Esophagus muscularis mucosa (tissue), 4 donors: ENCODE results near the gene DNAJC2. TPM values are rescaled to one million over a fixed set of nuclear protein-coding genes. Genes with fewer than 3 reads are reported as not detected.

Source experiments
- DNase-seq: peaks from one replicate; pipeline ENCODE4 v3.0.0-alpha.2; 2017; ENCODE audit errors: extremely low spot score
- H3K27ac ChIP-seq, 4 donors: fragments of 200-600 bp; sonication (generic); replicated peaks in 1 of 4; 1 replicate in 3 of 4; 2 replicates in 1 of 4; pipeline ENCODE4 v1.5.1; 2016 to 2019; ENCODE audit warnings: mild to moderate bottlenecking in 1 of 4
- H3K27me3 ChIP-seq, 4 donors: fragments of 200-600 bp; sonication (generic); one replicate each; pipeline versions ENCODE4 v1.5.1 to v1.6.0; 2016 to 2019
- H3K36me3 ChIP-seq, 4 donors: fragments of 200-600 bp; sonication (generic); one replicate each; pipeline ENCODE4 v1.5.1; 2016 to 2019
- H3K4me1 ChIP-seq, 4 donors: fragments of 200-600 bp; sonication (generic); one replicate each; pipeline ENCODE4 v1.5.1; 2016 to 2019
- H3K4me3 ChIP-seq, 4 donors: fragments of 200-600 bp; sonication (generic); 1 replicate in 2 of 4; 2 replicates in 2 of 4; pipeline ENCODE4 v1.5.1; 2016 to 2019; ENCODE audit warnings: mild to moderate bottlenecking in 4 of 4, moderate library complexity in 1 of 4
- H3K9me3 ChIP-seq, 4 donors: fragments of 200-600 bp; sonication (generic); 1 replicate in 3 of 4; 2 replicates in 1 of 4; pipeline ENCODE4 v1.5.1; 2016 to 2019
- CTCF ChIP-seq, 3 experiments: fragments of 200-600 bp in 2 of 3; fragments of 450-650 bp in 1 of 3; sonication (generic) in 2 of 3; IDR thresholded peaks; one replicate each; pipeline ENCODE4 v1.5.1; 2017 to 2019; ENCODE audit warnings: antibody characterized with exemption in 3 of 3, mild to moderate bottlenecking in 2 of 3, moderate library complexity in 1 of 3
- EP300 ChIP-seq: sonication (generic); formaldehyde crosslinking; IDR thresholded peaks from one replicate; pipeline ENCODE4 v1.6.1; 2017; ENCODE audit warnings: antibody characterized with exemption
- POLR2A ChIP-seq: fragments of 450-650 bp; IDR thresholded peaks from one replicate; pipeline ENCODE4 v1.6.1; 2017; ENCODE audit warnings: antibody characterized with exemption, moderate library complexity, mild to moderate bottlenecking, low read depth
- POLR2AphosphoS5 ChIP-seq, 2 donors: sonication (generic); formaldehyde crosslinking; IDR thresholded peaks; one replicate each; pipeline ENCODE4 v1.6.1; 2017; ENCODE audit warnings: antibody characterized with exemption in 2 of 2
- WGBS: methylation state at CpG from one replicate; pipeline ENCODE4 v1.1.5; 2018; 5-methylcytosine and 5-hydroxymethylcytosine counted together
- intact Hi-C: fragments of 100-400 bp; cut with DNase I; formaldehyde crosslinking; loops from one replicate; pipeline ENCODE4 v1.15.1; 2023
- total RNA-seq, 4 donors: library from RNA; depleted of rRNA; stranded (reverse); fragments of >200 nt; gene quantifications; one replicate each; pipeline versions ENCODE4 v1.1.0 to v1.2.1, GENCODE V29; 2016

DNAJC2 gene
- total RNA-seq, 4 donors from 2014 or later, result 10.1 to 15.9 (median 10.3) TPM

- Histone ChIP-seq H3K4me3 (peak overlapping the region; percentile 66 to 85 (median 76)), H3K9me3 (no peaks in the 10 kb centered on the region), H3K27ac (no peak overlapping the region), H3K27me3 (no peaks in the 10 kb centered on the region), H3K4me1 (peaks cover 47 to 71% (median 57%) of the 10 kb centered on the region in 4 donors), H3K36me3 (peaks cover 0 to 14% (median 12%) of the 10 kb centered on the region in 4 donors)
- intact Hi-C loops, result loop anchor here (10.0 kb wide), 1 partner anchor 204 kb away; the partner anchor contains the start of gene NAPEPLD
- 37% methylated on average over 2 of the region's 2 CpGs for WGBS
- no peak for DNase-seq
- TF ChIP-seq POLR2A (no peak), CTCF (IDR thresholded peaks at IDR 0.05) (no peak), EP300 (no peak), POLR2AphosphoS5 (IDR thresholded peaks at IDR 0.05) (no peak)
Measured at GRCh38 chr7:103348959-103349358, 4.4 kb upstream of the DNAJC2 start.

GRCh38 chr7:103348452-103348851 is 3.9 kb upstream of the DNAJC2 start:
- 19% methylated on average over 13 of the region's 13 CpGs for whole genome bisulfite sequencing
- Histone ChIP-seq H3K4me3 (peak overlapping the region; percentile 66 to 85 (median 76)), H3K4me1 (peaks cover 51 to 76% (median 62%) of the 10 kb centered on the region in 4 donors), H3K27me3 (no peaks in the 10 kb centered on the region), H3K9me3 (no peaks in the 10 kb centered on the region), H3K27ac (peak overlapping the region; percentile 83 to 91 (median 90)), H3K36me3 (peaks cover 0 to 13% (median 10%) of the 10 kb centered on the region in 4 donors)
- DNase-seq, result no peak
- intact Hi-C loops, result loop anchor here (10.0 kb wide), 1 partner anchor 204 kb away; the partner anchor contains the start of gene NAPEPLD
- no peak for TF ChIP-seq POLR2A
- no peak for TF ChIP-seq CTCF (IDR thresholded peaks at IDR 0.05)
- no peak for TF ChIP-seq EP300
- no peak for TF ChIP-seq POLR2AphosphoS5 (IDR thresholded peaks at IDR 0.05)

GRCh38 chr7:103347507-103348267 is 3.1 kb upstream of the DNAJC2 start, which contains the start of gene PSMC2:
PSMC2 (plus strand) TSS chr7:103347643; CDS start chr7:103347712, 69 bp downstream.
- TF ChIP-seq CTCF (IDR thresholded peaks at IDR 0.05), result no peak
- peak; percentile 18 for TF ChIP-seq POLR2A
- TF ChIP-seq POLR2AphosphoS5 (IDR thresholded peaks at IDR 0.05), result peak; percentile 68 to 74
- peaks cover 0 to 13% (median 4%) of the 10 kb centered on the region in 4 donors for H3K36me3 ChIP-seq
- no peaks in the 10 kb centered on the region for H3K27me3 ChIP-seq
- H3K9me3 ChIP-seq, result no peaks in the 10 kb centered on the region
- no peak for DNase-seq
- under 1% methylated on average over 24 of the region's 25 CpGs for WGBS
- peak within 1 kb of the TSS; percentile 66 to 85 (median 76) for H3K4me3 ChIP-seq
- peaks cover 59 to 82% (median 68%) of the 10 kb centered on the region in 4 donors for H3K4me1 ChIP-seq
- peak within 1 kb of the TSS; percentile 83 to 91 (median 90) for H3K27ac ChIP-seq
- intact Hi-C loops, result loop anchor here (10.0 kb wide), 1 partner anchor 203 kb away; the partner anchor contains the start of gene NAPEPLD

GRCh38 chr7:103346396-103346795 is 1.8 kb upstream of the DNAJC2 start:
- Histone ChIP-seq H3K27me3 (no peaks in the 10 kb centered on the region), H3K9me3 (no peaks in the 10 kb centered on the region), H3K4me3 (no peak overlapping the region), H3K4me1 (peaks cover 56 to 72% (median 67%) of the 10 kb centered on the region in 4 donors), H3K27ac (no peak overlapping the region), H3K36me3 (peaks cover under 1 to 11% (median 4%) of the 10 kb centered on the region in 4 donors)
- TF ChIP-seq CTCF (IDR thresholded peaks at IDR 0.05), result no peak
- no peak for TF ChIP-seq EP300
- TF ChIP-seq POLR2A, result no peak
- TF ChIP-seq POLR2AphosphoS5 (IDR thresholded peaks at IDR 0.05), result no peak
- WGBS, result 96% methylated on average over 5 of the region's 5 CpGs
- no peak for DNase-seq
- intact Hi-C loops, result loop anchor here (10.0 kb wide), 1 partner anchor 202 kb away; the partner anchor contains the start of gene NAPEPLD
